ENCODE data around the gene SLC39A2.
"Not testable (repeated sequence)": the region's sequence is repeated elsewhere in the genome, so short reads cannot be mapped to it uniquely, and the experiment has no call there.

The SLC39A2 gene

GRCh38 chr14:21025371-21026273 lies 26.5 kb downstream of the SLC39A2 start:
- no peak for DNase-seq (ENCODE audit: low read depth)

DNA sequence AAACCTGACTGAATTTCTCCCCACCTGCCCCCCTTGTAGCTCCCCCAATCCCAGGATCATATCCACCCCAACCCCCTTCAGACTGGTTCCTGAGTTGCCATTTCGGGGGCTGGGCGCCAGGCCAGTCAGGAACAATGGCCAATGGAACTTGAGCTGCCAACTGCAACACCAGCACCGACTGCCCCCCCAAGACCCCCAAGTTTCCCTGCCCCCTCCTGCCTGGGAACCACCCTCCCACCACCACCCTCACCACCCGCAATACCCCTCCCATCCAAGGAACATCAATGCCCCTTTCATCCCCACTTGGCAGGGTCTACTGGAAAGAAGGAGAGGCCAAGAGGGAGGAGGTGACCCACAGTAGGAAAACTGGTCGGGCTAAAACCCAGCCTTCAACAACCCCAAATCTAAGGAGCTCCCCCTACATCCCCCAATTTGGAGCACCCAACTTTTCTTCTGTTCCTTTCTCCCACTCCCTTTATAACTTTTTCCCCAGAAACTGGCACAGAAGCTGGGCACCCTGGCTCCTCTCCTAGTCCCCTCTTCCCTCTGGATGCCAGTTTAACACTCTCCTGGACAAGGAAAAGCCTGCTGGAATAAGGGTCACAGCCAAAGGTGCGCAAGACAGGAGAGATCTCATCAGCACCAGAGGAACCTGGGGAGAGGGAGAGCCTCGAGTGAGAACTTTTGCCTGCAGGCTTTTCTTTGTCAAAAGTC lies 27.3 kb downstream of the SLC39A2 start:
- DNase-seq (ENCODE audit: low read depth) = no peak

- no peak for DNase-seq (ENCODE audit: low read depth)
Measured at GRCh38 chr14:21026988-21027315, 27.9 kb downstream of the SLC39A2 start.

DNA sequence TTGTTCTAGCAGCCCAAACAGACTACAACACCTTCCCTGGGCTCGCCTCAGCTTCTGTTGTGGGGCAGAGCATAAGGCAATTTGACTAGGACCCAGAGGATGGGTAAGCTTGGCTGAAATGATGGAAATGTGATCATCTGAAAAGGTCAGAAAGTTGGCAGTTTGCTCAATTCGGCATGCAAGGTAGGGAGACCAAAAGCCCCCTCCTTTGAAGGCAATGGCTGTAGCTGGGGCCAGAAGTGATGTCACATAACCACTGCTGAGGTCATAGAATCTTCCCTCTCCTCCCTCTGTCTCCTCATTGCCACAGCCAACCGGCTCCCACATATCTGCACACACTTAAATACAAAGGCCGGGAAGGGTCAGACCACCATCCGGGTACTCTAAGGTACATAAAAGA lies 30.8 kb downstream of the SLC39A2 start, which contains the start of gene TPPP2:
TSS of gene TPPP2 (plus strand) at position 301 of the 400 bp plus-strand sequence. CDS start 365 bp downstream, outside the sequence.
- DNase-seq (ENCODE audit: low read depth) = no peak

DNA sequence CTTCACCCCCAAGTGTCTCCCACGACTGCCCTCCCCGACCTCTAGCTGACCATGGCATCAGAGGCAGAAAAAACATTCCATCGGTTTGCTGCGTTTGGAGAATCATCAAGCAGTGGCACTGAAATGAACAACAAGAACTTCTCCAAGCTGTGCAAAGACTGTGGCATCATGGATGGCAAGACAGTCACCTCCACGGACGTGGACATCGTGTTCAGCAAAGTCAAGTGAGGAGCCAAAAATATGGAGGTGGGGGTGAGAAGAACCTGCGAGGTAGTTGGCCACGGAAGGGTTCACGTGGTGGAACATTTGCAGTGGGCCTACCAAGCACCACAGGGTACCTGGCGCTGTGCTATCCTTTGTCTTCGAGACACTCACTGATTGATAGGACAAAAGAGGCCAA lies 31.4 kb downstream of the SLC39A2 start:
- DNase-seq (ENCODE audit: low read depth) = no peak

GRCh38 chr14:21032326-21033132 lies 33.4 kb downstream of the SLC39A2 start:
- no peak for DNase-seq (ENCODE audit: low read depth)

DNA sequence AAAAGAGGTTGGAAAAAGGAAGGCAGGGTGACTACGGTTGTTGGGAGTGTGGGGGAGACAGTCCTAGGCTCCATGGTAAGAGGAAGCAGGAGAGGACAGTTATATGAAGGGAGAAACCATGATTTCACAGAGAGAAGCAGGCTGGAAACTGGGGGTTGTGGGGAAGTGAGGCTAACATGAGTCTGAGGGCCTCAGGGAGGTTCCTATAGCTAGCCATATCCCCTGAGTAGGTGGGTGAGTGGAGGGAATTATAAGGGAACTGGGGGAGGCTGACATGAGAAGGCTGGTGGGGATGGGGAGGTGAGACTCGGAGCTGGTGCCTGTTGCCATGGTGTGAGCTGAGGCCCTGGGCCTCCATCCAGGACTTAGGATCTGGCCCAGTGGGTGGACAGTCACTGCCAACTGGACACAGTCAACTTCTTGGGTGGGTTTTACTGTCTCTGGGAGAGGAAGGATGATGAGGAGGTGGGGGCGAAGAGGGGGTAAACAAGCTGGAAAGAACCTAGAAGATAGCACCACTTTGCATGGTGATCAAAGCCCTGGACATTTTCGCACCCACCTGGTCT lies 34.1 kb downstream of the SLC39A2 start:
- no peak for DNase-seq (ENCODE audit: low read depth)

DNA sequence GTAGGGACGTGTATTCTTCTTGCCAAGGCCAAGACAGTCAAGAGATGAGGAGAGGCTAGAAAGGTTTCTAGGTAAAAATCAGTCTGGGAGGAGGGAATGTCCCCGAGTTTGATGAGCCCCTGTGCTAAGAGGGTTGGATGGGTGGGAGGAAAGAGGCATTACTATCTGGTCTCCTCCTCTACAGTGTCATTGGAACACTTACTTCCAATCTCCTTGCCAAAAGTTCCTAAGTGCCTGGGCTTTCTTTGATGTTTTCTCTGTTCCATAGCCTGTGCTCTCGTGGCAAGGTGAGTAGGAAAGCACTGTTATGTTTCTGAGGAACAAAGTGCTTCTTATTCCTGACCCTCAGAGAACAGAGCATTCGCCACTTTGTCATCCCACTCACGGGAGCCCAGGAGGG lies 35.6 kb downstream of the SLC39A2 start, which contains the start of gene RNASE13:
TSS of gene RNASE13 (minus strand) at position 101 of the 400 bp plus-strand sequence. CDS start 519 bp downstream, outside the sequence.
- DNase-seq (ENCODE audit: low read depth) = no peak

GRCh38 chr14:21036751-21037150 lies 37.7 kb downstream of the SLC39A2 start:
- no peak for DNase-seq (ENCODE audit: low read depth)

- no peak for DNase-seq (ENCODE audit: low read depth)
Measured at GRCh38 chr14:21037156-21037555, 38.1 kb downstream of the SLC39A2 start.

GRCh38 chr14:21038441-21039422 lies 39.6 kb downstream of the SLC39A2 start:
- DNase-seq (ENCODE audit: low read depth) = no peak

GRCh38 chr14:21039585-21040369 lies 40.7 kb downstream of the SLC39A2 start:
- DNase-seq (ENCODE audit: low read depth) = no peak

DNA sequence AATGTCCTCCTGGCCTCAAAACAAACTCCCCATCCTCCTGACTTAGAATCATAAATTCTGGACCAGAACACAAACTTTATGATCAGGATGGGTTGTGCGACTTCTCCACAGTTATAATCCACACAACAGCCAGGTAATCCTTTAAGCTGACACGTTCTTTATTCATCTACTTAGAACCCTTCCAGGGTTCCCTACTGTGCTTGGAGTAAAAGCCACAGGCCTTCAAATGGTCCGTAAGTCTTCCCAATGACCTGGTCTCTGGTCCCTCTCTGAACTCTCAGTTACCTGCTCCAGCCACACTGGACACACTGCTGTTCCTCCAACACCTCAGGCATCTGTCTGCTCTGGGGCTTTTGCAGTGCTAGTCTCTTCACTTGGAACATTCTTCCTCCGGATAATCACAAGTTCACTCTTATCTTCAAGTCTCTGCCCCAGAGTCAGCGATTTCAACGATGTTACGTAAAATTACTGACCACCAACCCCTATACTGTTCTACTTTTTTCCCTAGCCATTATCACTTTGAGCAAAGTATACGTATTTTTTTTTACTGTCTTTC lies 41.4 kb downstream of the SLC39A2 start:
- no peak for DNase-seq (ENCODE audit: low read depth)

DNA sequence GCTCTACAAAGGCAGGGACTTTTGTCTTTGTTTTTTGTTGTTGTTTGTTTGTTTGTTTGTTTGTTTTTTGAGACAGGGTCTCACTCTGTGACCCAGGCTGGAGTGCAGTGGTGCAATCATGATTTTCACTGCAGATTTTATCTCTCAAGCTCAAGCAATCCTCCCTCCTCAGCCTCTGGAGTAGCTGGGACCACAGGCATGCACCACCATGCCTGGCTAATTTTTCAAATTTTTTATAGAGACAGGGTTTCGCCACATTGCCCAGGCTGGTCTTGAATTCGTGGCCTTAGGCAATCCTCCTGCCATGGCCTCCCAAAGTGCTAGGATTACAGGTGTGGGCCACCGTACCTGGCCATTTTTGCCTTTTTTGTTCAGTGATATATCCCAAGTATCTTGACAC lies 41.8 kb downstream of the SLC39A2 start:
- DNase-seq (ENCODE audit: low read depth) = not testable (repeated sequence)

GRCh38 chr14:21041676-21042433 lies 42.8 kb downstream of the SLC39A2 start, which contains the start of gene RNASE7:
TSS of gene RNASE7 (plus strand) at chr14:21042362. CDS start at chr14:21042993, 631 bp downstream.
- DNase-seq (ENCODE audit: low read depth) = no peak

DNA sequence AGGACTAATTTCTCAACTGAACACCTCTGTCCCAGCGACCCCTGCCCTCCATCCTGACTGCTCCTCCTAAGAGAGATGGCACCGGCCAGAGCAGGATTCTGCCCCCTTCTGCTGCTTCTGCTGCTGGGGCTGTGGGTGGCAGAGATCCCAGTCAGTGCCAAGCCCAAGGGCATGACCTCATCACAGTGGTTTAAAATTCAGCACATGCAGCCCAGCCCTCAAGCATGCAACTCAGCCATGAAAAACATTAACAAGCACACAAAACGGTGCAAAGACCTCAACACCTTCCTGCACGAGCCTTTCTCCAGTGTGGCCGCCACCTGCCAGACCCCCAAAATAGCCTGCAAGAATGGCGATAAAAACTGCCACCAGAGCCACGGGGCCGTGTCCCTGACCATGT lies 43.8 kb downstream of the SLC39A2 start:
- no peak for DNase-seq (ENCODE audit: low read depth)

- DNase-seq (ENCODE audit: low read depth) = no peak
Measured at GRCh38 chr14:21043387-21043973, 44.4 kb downstream of the SLC39A2 start.

GRCh38 chr14:21043974-21044618 lies 45.0 kb downstream of the SLC39A2 start:
- DNase-seq (ENCODE audit: low read depth) = no peak

Measured in HS-27A (cell line).